Ecto neural progenitor cell (in vitro differentiated cells): ENCODE results near the gene SYNJ2.

Experiments
- DNase-seq: peaks from one replicate; pipeline ENCODE4 v3.0.0-alpha.2; 2018; ENCODE audit warnings: low spot score

Gene SYNJ2

GRCh38 chr6:158081657-158081935 is 99.9 kb downstream of the SYNJ2 start:
- no peak for DNase-seq

- no peak for DNase-seq
Measured at GRCh38 chr6:158083455-158084325, 102.0 kb downstream of the SYNJ2 start.

- DNase-seq = no peak
Measured at GRCh38 chr6:158085261-158086053, 103.8 kb downstream of the SYNJ2 start.

GRCh38 chr6:158086054-158086503 is 104.4 kb downstream of the SYNJ2 start:
- DNase-seq = no peak

GRCh38 chr6:158086504-158087223 is 105.0 kb downstream of the SYNJ2 start:
- no peak for DNase-seq

GRCh38 chr6:158087224-158087867 is 105.7 kb downstream of the SYNJ2 start:
- no peak for DNase-seq

GRCh38 chr6:158092806-158093205 is 111.1 kb downstream of the SYNJ2 start:
- DNase-seq = no peak

GRCh38 chr6:158095031-158095430 is 113.4 kb downstream of the SYNJ2 start:
- DNase-seq = no peak

- DNase-seq = no peak
Measured at GRCh38 chr6:158095671-158096070, 114.0 kb downstream of the SYNJ2 start.

- DNase-seq = no peak
Measured at GRCh38 chr6:158103228-158103627, 121.6 kb downstream of the SYNJ2 start.

GRCh38 chr6:158104696-158105095 is 123.0 kb downstream of the SYNJ2 start:
- DNase-seq = no peak

- no peak for DNase-seq
Measured at GRCh38 chr6:158109748-158110147, 128.1 kb downstream of the SYNJ2 start.

GRCh38 chr6:158110986-158111385 is 129.3 kb downstream of the SYNJ2 start:
- DNase-seq = no peak

- DNase-seq = no peak
Measured at GRCh38 chr6:158111987-158112386, 130.3 kb downstream of the SYNJ2 start.

GRCh38 chr6:158113802-158114201 is 132.1 kb downstream of the SYNJ2 start:
- DNase-seq = no peak

- DNase-seq = no peak
Measured at GRCh38 chr6:158115102-158115501, 133.4 kb downstream of the SYNJ2 start.

GRCh38 chr6:158115508-158115907 is 133.8 kb downstream of the SYNJ2 start:
- no peak for DNase-seq

GRCh38 chr6:158118886-158119285 is 137.2 kb downstream of the SYNJ2 start:
- DNase-seq = no peak

- no peak for DNase-seq
Measured at GRCh38 chr6:158121335-158121734, 139.7 kb downstream of the SYNJ2 start.

GRCh38 chr6:158122048-158122447 is 140.4 kb downstream of the SYNJ2 start:
- DNase-seq = no peak

GRCh38 chr6:158124288-158124687 is 142.6 kb downstream of the SYNJ2 start:
- no peak for DNase-seq

GRCh38 chr6:158125271-158125670 is 143.6 kb downstream of the SYNJ2 start:
- no peak for DNase-seq
